SK-MEL-5 (cell line): ENCODE results near the gene TUBE1. TPM values are rescaled to one million over a fixed set of nuclear protein-coding genes. Genes with fewer than 3 reads are reported as not detected.
A peak's percentile ranks its signal among the peaks of the same experiment; 100 is the strongest.

Experiments used
- DNase-seq: peaks from one replicate; pipeline ENCODE4 v3.0.0-alpha.2; 2016; ENCODE audit warnings: low read depth, low spot score
- in situ Hi-C: cut with HindIII; loops from 2 replicates; pipeline ENCODE4 v1.10.0; 2016; ENCODE audit warnings: low sequenced_read_pairs, high pct_unique_total_duplicates, low pct_unique_long_range_greater_than_20kb
- total RNA-seq: library from RNA; depleted of rRNA; stranded (reverse); fragments of >200 nt; shearing (Covaris generic); gene quantifications from 2 replicates; pipeline ENCODE4 v1.2.3, GENCODE V29; 2014

Gene TUBE1
- total RNA-seq, 1 experiment from 2014 or later, result 21.2 TPM

GRCh38 chr6:112043032-112044007, 44.0 kb downstream of the TUBE1 start:
- in situ Hi-C loops, result no loop called here
- DNase-seq, result peak; percentile 92

DNA sequence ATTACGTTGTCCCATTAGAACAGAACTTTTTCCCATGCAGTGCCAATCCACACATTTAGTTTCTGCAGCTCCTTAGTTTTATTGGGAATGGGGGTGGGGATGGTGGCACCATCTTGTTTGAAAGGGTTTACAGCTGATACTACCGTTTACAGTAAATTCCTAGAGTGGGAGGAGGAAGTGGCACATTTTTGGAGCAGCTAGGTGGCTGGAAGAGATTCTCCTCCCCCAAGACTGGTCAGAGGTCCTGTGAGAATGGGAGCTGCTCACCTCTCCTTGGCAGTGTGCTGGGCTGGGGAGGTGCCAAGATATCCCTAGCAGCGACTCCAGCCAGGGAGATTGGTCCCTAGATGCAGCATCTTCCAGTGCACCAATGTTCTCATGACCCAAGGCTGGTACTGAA, 45.7 kb downstream of the TUBE1 start:
- in situ Hi-C loops, result no loop called here

GRCh38 chr6:112040956-112041355, 46.3 kb downstream of the TUBE1 start:
- in situ Hi-C loops, result no loop called here
- peak; percentile 56 for DNase-seq

More for the DNA sequence above, 45.7 kb downstream of the TUBE1 start:
- no peak for DNase-seq

- DNase-seq, result no peak
- in situ Hi-C loops, result no loop called here
Observed at GRCh38 chr6:112039431-112039770, 47.9 kb downstream of the TUBE1 start.

DNA sequence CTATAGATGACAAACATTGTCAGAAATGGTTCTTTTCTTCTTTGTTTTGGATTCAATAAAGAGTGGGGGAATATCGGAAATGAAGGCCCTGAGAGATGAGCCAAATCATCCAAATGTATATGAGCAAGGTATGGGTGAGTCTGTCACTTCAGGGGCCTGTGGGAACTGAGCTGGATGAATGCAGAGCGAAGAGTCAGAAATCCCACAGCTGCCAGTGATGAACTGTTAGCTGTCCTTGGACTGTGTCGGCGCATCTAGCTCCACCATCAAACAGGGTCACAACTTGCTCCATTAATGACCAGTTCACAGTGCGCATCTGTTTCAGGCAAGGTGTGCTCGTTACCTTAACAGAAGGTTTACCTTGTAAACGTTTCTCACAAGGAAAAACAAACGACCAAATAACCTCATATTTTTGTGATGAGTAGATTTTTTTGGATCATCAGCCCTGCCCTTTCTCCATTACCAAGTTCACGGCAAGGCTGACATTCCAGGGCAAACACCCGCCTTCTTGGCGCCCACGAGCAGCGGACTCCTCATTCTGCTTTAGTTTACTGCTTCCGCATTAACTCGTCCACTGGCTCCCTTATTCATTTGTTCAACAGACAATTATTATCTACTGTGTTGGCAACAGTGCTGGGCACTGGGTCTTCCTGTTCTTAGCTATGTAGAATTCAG, 48.4 kb downstream of the TUBE1 start:
- in situ Hi-C loops, result no loop called here
- DNase-seq, result no peak

DNA sequence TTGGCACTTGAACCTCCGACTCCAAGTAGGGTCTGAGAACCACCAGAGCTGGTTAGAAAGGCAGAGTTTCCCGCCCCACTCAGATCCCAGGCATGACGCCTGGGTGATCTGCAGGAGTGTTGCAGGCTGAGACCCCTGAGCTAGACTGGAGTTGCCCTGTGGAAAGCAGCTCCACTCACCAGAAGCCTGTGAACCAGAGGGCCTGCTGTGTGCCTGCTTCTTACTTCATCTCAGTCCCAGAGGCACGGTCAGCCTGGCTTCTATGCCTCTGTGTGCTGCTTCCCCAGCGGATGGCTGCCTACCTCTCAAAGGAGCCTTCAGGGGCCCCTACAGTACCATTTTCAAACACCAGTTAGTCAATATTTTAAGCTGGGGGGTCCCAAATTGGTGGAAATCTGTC, 49.0 kb downstream of the TUBE1 start:
- DNase-seq, result no peak
- in situ Hi-C loops, result no loop called here

DNA sequence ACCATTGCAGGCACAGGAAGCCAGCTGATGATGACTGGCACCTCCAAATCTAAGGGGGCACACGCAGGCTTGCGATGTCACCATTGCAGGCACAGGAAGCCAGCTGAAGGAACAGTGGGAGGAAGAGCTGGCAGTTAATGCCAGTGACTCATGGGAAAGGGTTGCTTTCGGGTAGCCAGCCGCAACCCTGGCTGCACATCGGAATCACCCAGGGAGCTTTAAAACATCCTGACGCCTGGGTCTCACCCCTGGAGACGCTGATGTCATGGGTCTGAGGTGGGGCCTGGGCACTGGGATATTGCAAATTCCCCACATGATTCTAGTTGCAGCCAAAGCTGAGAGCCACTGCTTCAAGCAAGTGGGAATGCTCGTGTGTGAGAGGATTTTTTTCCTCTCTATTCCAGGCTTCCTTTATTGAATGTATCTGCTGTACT, 49.5 kb downstream of the TUBE1 start:
- no peak for DNase-seq
- in situ Hi-C loops, result no loop called here

DNA sequence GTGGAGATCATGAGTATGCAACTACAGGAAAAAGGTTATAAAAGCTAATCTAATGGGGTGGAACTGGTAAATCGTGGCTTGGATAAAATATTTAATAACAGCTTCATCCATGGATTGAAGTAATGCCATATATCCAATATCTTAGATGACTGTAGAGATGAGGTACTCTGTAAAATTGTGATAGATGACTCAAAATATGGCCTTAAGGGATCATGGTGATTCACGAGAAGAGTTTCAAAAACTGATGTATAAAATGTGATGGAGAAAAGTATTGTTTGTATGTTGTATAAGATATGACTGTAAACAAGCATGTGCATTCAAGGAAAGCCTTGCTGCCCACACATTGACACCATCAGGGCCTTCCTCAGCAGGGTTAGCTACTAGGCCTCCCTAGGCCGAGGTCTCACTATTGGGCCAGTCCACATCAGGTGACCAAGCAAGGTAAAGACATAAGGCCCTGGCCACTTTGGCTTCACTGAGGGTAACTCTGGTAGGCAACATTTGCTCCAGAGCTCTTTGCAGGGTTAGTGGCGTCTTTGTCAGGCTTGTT, 51.1 kb downstream of the TUBE1 start:
- DNase-seq, result no peak
- in situ Hi-C loops, result no loop called here

DNA sequence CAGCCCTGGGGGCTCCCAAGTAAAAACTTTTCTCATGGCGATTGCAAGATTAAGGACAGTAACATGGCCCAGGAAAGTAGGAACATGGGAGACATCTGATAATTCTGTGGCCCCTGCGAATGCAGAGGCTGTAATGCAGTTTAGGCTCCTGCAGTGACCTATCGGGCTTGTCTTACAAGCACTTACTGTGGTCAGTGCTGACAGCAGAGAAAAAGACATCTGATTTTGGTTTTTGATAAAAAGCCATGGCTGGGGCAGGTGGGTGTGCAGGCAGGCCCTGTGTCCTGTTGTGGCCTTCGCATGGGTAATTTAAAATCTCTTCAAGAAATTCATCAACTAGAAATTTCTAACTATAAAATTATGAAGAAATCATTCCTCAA, 52.7 kb downstream of the TUBE1 start:
- DNase-seq, result no peak
- in situ Hi-C loops, result no loop called here

DNA sequence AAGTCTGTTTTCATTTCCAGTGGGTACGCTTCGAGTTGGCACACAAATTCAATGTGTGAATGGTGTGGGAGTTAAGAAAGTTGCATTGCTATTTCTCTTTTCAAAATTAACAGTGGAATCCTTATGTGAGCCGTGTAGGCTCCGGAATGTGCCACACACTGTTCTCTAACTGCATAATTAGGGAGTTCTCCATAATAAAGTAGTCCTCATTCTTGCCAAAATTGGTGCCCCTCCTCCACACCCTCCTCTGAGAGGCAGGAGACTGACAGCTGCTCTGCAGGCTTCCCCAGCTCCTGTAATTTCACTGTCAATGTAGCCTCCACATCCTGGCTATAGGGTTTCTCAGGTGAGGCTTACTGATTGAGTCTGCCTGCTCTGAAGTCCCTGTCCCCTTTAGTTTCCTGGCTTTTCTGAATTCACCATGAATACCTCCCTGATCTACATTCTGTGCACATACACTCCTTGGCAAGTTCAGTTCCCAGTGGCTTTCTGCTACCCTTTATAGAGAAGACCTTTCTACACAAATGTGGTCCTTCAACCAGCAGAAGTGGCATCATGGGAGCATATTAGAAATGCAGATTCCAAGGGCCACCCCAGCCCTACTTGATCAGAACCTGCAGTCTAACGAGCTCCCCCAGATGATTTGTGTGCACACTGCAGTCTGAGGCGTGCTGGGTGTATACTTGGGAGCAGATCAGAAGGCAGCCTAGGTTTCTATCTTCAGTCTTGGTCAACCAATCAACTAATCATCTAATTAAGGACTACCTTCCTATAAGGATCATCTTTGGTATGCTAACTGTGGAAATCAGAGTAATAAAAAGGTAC, 53.3 kb downstream of the TUBE1 start:
- DNase-seq, result no peak
- in situ Hi-C loops, result no loop called here

- in situ Hi-C loops, result no loop called here
Observed at GRCh38 chr6:112032728-112033127, 54.6 kb downstream of the TUBE1 start.

DNA sequence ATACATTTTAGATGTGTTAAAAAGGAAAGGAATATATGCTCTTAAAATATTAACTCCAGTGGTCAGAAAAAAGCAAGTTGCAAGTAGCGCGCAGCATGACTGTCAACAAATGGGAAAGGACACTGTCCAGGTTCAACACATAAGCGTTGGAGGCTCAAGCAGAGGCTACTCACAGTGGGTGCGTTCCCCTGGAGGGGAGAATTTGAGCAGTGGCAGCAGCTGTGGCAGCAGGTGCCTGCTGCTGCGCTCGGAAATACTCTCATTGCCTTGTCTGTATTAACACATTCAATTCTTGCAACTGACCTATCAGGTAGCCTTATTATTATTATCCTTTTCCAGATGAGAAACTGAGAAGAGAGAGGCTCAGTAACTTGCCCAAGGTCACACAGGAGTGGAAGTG, 55.3 kb downstream of the TUBE1 start:
- DNase-seq, result no peak
- in situ Hi-C loops, result no loop called here

More at GRCh38 chr6:112032728-112033127, 54.6 kb downstream of the TUBE1 start:
- no peak for DNase-seq

- DNase-seq, result no peak
- in situ Hi-C loops, result no loop called here
Observed at GRCh38 chr6:112030961-112031660, 56.2 kb downstream of the TUBE1 start.

GRCh38 chr6:112030206-112030960, 56.9 kb downstream of the TUBE1 start:
- DNase-seq, result no peak
- in situ Hi-C loops, result no loop called here

DNA sequence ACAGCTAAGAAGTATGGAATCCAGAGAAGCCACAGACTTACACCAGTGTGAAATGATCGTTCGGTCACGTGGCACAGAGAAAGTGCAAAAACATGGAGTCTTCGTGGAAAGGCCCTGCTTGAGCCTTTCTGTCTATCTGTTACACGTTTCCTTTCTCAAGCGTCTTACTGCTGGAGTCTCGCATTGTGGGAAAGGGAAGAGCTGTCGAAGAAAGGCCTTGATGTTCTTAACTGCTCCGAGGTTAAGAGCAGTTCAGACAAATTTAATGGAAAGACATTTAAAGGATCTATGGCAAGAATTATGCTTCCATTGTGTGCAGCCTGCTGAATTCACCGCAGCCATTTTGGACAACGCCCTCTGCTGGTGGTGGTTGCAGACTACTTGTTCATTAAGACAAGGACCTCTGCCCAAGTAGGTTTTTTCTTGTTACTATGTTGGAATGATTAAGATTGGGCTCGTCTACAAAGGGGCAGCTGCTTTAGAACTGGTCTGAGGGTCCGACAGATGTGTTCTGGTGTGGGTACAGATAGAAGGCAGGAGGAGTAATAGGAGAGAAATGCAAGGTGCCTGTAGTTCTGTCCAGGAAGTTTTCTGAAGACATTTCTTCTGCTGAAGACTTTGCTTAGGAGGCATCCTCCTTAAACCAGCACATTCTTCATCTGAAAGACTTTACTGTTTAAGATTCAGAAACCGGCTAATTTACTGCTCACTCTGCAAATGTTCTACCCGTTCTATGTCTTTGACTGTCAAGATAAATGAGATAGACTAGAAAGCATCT, 58.0 kb downstream of the TUBE1 start:
- peak; percentile 85 for DNase-seq
- in situ Hi-C loops, result no loop called here
